Hepatocyte (in vitro differentiated cells): ENCODE results near the gene MAMSTR. TPM values are rescaled to one million over a fixed set of nuclear protein-coding genes. Genes with fewer than 3 reads are reported as not detected.
"Not testable (repeated sequence)": the region's sequence is repeated elsewhere in the genome, so short reads cannot be mapped to it uniquely, and the experiment has no call there.

Experiments used
- DNase-seq: peaks from one replicate; pipeline ENCODE4 v3.0.0-alpha.2; 2016; ENCODE audit warnings: low spot score
- H2AFZ ChIP-seq: fragments of 200-600 bp; sonication (generic); 2 replicates; pipeline ENCODE4 v1.6.0; 2016; ENCODE audit warnings: antibody characterized with exemption, mild to moderate bottlenecking
- H3K27ac ChIP-seq: fragments of 200-600 bp; sonication (generic); 2 replicates; pipeline ENCODE4 v1.5.1; 2016; ENCODE audit warnings: mild to moderate bottlenecking
- H3K27me3 ChIP-seq: fragments of 200-600 bp; sonication (generic); 2 replicates; pipeline ENCODE4 v1.6.1; 2016
- H3K36me3 ChIP-seq: fragments of 200-600 bp; sonication (generic); replicated peaks from 2 replicates; pipeline ENCODE4 v1.5.1; 2016; ENCODE audit warnings: low read depth; ENCODE audit not compliant: insufficient read depth
- H3K4me1 ChIP-seq: fragments of 200-600 bp; sonication (generic); 2 replicates; pipeline ENCODE4 v1.5.1; 2016; ENCODE audit warnings: mild to moderate bottlenecking, moderate library complexity; ENCODE audit not compliant: insufficient read depth
- H3K4me2 ChIP-seq: fragments of 200-600 bp; sonication (generic); 2 replicates; pipeline ENCODE4 v1.6.0; 2016
- H3K4me3 ChIP-seq: fragments of 200-600 bp; sonication (generic); 2 replicates; pipeline ENCODE4 v1.5.1; 2016; ENCODE audit warnings: mild to moderate bottlenecking
- H3K79me2 ChIP-seq: fragments of 200-600 bp; sonication (generic); 2 replicates; pipeline ENCODE4 v1.6.0; 2017; ENCODE audit warnings: mild to moderate bottlenecking
- H3K9me2 ChIP-seq: fragments of 200-600 bp; sonication (generic); replicated peaks from 2 replicates; pipeline ENCODE4 v1.6.0; 2017; ENCODE audit warnings: mild to moderate bottlenecking; ENCODE audit not compliant: insufficient read depth
- H3K9me3 ChIP-seq: fragments of 200-600 bp; sonication (generic); 2 replicates; pipeline ENCODE4 v1.5.1; 2016; ENCODE audit warnings: low read depth, mild to moderate bottlenecking
- H4K20me1 ChIP-seq: fragments of 200-600 bp; sonication (generic); 2 replicates; pipeline ENCODE4 v1.6.0; 2016; ENCODE audit warnings: mild to moderate bottlenecking; ENCODE audit not compliant: insufficient read depth, poor library complexity, severe bottlenecking
- EZH2 ChIP-seq: fragments of 200-600 bp; sonication (generic); IDR thresholded peaks from 2 replicates; pipeline ENCODE4 v1.6.1; 2016; ENCODE audit warnings: antibody characterized with exemption, mild to moderate bottlenecking, borderline replicate concordance
- EZH2phosphoT487 ChIP-seq: fragments of 200-600 bp; sonication (generic); IDR thresholded peaks from one replicate; pipeline ENCODE4 v1.6.1; 2018; ENCODE audit warnings: antibody characterized with exemption, mild to moderate bottlenecking, low read depth, moderate library complexity; ENCODE audit not compliant: unreplicated experiment, severe bottlenecking
- WGBS: methylation state at CpG from one replicate; pipeline ENCODE4 v1.1.6; 2016; ENCODE audit warnings: low lambda C conversion rate; ENCODE audit errors: missing lambda C conversion rate; 5-methylcytosine and 5-hydroxymethylcytosine counted together
- polyA plus RNA-seq: library from polyadenylated mRNA; unstranded; fragments of >200 nt; fragmentation: Nextera tagmentation; extraction: Ambion mirVana; gene quantifications from 2 replicates; pipeline ENCODE4 v1.2.1, GENCODE V29; 2016
- total RNA-seq: library from RNA; depleted of rRNA; stranded (reverse); fragments of >200 nt; gene quantifications from 2 replicates; pipeline ENCODE4 v1.2.3, GENCODE V29; 2014
- TF ChIP-seq, protein P1 (sequence below): fragments of 200-600 bp; sonication (generic); IDR thresholded peaks from 2 replicates; pipeline ENCODE4 v1.5.1; 2016; ENCODE audit warnings: antibody characterized with exemption, mild to moderate bottlenecking; ENCODE audit not compliant: poor library complexity

Gene MAMSTR
- total RNA-seq (2.2 and 2.3 TPM in 2 replicates), polyA plus RNA-seq (5.2 and 7.5 TPM in 2 replicates)

GRCh38 chr19:48719263-48720171 lies at the start of gene MAMSTR:
MAMSTR (minus strand) TSS chr19:48719725; CDS start chr19:48719031, 694 bp downstream.
- Histone ChIP-seq H3K79me2 (peaks cover 9% of the 10 kb centered on the region), H3K36me3 (no peaks in the 10 kb centered on the region), H3K4me2 (peak within 1 kb of the TSS; percentile 68), H3K4me3 (no peak within 1 kb of the TSS), H3K4me1 (peaks cover 18% of the 10 kb centered on the region), H4K20me1 (no peaks in the 10 kb centered on the region), H3K9me3 (no peaks in the 10 kb centered on the region), H3K27me3 (no peaks in the 10 kb centered on the region), H3K27ac (peak within 1 kb of the TSS; percentile 10), H3K9me2 (no peaks in the 10 kb centered on the region), H2AFZ (no peak within 1 kb of the TSS)
- TF ChIP-seq, protein P1, sequence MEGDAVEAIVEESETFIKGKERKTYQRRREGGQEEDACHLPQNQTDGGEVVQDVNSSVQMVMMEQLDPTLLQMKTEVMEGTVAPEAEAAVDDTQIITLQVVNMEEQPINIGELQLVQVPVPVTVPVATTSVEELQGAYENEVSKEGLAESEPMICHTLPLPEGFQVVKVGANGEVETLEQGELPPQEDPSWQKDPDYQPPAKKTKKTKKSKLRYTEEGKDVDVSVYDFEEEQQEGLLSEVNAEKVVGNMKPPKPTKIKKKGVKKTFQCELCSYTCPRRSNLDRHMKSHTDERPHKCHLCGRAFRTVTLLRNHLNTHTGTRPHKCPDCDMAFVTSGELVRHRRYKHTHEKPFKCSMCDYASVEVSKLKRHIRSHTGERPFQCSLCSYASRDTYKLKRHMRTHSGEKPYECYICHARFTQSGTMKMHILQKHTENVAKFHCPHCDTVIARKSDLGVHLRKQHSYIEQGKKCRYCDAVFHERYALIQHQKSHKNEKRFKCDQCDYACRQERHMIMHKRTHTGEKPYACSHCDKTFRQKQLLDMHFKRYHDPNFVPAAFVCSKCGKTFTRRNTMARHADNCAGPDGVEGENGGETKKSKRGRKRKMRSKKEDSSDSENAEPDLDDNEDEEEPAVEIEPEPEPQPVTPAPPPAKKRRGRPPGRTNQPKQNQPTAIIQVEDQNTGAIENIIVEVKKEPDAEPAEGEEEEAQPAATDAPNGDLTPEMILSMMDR: no peak
- TF ChIP-seq EZH2phosphoT487: no peak
- no peak for TF ChIP-seq EZH2
- DNase-seq: no peak
- WGBS: 94% methylated on average over 26 of the region's 33 CpGs

DNA sequence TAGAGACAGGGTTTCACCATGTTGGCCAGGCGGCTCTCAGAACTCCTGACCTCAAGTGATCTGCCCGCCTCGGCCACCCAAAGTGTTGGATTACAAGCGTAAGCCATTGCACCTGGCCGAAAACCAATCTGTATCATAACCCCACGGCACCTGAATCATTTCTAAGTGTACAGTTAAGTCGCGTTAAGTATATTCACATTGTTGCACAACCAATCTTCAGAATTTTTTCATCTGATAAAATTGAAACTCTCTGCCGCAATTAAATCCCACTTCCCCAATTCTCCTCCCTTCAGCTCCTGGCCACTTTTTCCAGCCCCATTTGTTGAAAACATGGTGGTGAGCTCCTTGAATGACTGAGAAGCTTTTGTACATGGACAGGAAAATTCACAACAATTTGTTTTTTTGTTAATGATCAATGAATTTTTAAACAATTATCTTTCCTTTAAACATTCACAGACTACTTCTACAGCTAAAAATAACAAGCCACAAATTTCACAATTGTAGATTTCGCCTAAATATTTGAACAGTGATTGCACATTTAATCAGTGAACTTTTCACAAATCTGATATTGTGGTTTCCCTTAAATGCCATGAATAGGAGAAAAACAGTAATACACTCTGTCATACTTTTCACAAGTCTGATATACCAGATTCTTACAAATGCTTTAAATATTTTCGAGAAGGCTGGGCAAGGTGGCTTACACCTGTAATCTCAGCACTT lies 49.6 kb upstream of the MAMSTR start:
- H3K36me3 ChIP-seq: no peaks in the 10 kb centered on the region
- no peak overlapping the region for H2AFZ ChIP-seq
- H4K20me1 ChIP-seq: no peaks in the 10 kb centered on the region
- no peaks in the 10 kb centered on the region for H3K4me1 ChIP-seq
- no peak for DNase-seq
- no peaks in the 10 kb centered on the region for H3K9me2 ChIP-seq
- H3K79me2 ChIP-seq: no peaks in the 10 kb centered on the region
- WGBS: 92% methylated on average over 11 of the region's 11 CpGs
- H3K27me3 ChIP-seq: no peaks in the 10 kb centered on the region
- TF ChIP-seq EZH2: no peak
- TF ChIP-seq EZH2phosphoT487: no peak
- TF ChIP-seq, protein P1: no peak
- no peak overlapping the region for H3K27ac ChIP-seq
- H3K9me3 ChIP-seq: no peaks in the 10 kb centered on the region
- H3K4me2 ChIP-seq: no peak overlapping the region
- H3K4me3 ChIP-seq: no peak overlapping the region

DNA sequence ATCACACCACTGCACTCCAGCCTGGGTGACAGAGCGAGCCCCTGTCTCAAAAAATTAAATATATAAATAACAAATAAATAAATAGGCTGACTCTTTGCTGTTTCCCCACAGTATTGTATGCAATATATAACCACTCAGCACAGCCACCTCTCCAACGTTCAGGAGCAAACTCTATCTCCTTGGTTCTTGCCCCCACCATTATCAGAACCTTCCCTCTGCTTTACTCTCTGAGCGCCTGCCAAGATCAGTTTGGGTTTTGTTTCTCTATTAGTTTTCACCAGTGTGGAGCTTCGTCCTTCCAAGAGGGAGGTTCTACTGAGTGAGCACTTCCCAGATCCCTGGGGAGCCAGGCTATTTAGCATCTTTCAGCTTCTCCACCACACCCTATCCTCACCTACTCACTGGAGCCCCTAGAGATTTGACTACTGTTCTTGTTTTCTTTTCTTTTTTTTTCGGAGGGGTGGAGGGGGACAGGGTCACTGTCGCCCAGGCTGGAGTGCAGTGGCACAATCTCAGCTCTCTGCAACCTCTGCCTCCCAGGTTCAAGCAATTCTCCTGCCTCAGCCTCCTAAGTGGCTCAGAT lies 48.7 kb upstream of the MAMSTR start:
- H3K9me3 ChIP-seq, H3K4me3 ChIP-seq, DNase-seq, H2AFZ ChIP-seq, H3K9me2 ChIP-seq, H3K27me3 ChIP-seq, H3K27ac ChIP-seq, H3K36me3 ChIP-seq, H3K4me1 ChIP-seq, H3K4me2 ChIP-seq, H4K20me1 ChIP-seq, H3K79me2 ChIP-seq: not testable (repeated sequence)
- WGBS: 46% methylated on average over 6 of the region's 6 CpGs

- 56% methylated on average over 5 of the region's 5 CpGs for WGBS
- not testable (repeated sequence) for H3K4me2 ChIP-seq, H3K79me2 ChIP-seq, H4K20me1 ChIP-seq, H2AFZ ChIP-seq, DNase-seq, H3K9me3 ChIP-seq, H3K4me1 ChIP-seq, H3K4me3 ChIP-seq, H3K9me2 ChIP-seq, H3K27me3 ChIP-seq, H3K27ac ChIP-seq, H3K36me3 ChIP-seq
Measured at GRCh38 chr19:48765816-48766215, 46.3 kb upstream of the MAMSTR start.
